Subcutaneous abdominal adipose tissue (tissue), 5 donors: Measurements from ENCODE around the gene GALNT10.

Source experiments
- H3K27ac ChIP-seq: one replicate; pipeline ENCODE4 v1.7.0; 2013; ENCODE audit warnings: low read depth, mild to moderate bottlenecking, inconsistent platforms, low read length, moderate library complexity
- H3K27me3 ChIP-seq, 5 donors: one replicate each; pipeline ENCODE4 v1.7.0; 2013; ENCODE audit warnings: low read length in 5 of 5, inconsistent platforms in 1 of 5; ENCODE audit not compliant: control insufficient read depth in 5 of 5, insufficient read depth in 4 of 5
- H3K36me3 ChIP-seq, 5 donors: one replicate each; pipeline ENCODE4 v1.7.0; 2013; ENCODE audit warnings: low read length in 5 of 5; ENCODE audit not compliant: control insufficient read depth in 5 of 5, insufficient read depth in 5 of 5
- H3K4me1 ChIP-seq, 5 donors: one replicate each; pipeline ENCODE4 v1.7.0; 2013; ENCODE audit warnings: low read length in 5 of 5, mild to moderate bottlenecking in 3 of 5, moderate library complexity in 1 of 5; ENCODE audit not compliant: control insufficient read depth in 5 of 5, insufficient read depth in 5 of 5
- H3K4me3 ChIP-seq, 5 donors: one replicate each; pipeline ENCODE4 v1.7.0; 2013; ENCODE audit warnings: low read length in 5 of 5, low read depth in 1 of 5
- H3K9ac ChIP-seq, 5 donors: one replicate each; pipeline ENCODE4 v1.7.0; 2013; ENCODE audit warnings: low read length in 5 of 5, mild to moderate bottlenecking in 4 of 5, moderate library complexity in 3 of 5
- H3K9me3 ChIP-seq, 5 donors: one replicate each; pipeline ENCODE4 v1.7.0; 2013; ENCODE audit warnings: low read length in 5 of 5; ENCODE audit not compliant: control insufficient read depth in 5 of 5
- donor health status: healthy.
- donor health status: healthy.
- donor health status: healthy.
- donor health status: healthy.
- donor health status: healthy.

The GALNT10 gene

GRCh38 chr5:154374264-154374663 is 183.7 kb downstream of the GALNT10 start:
- H3K4me3 ChIP-seq: no peak overlapping the region
- H3K27me3 ChIP-seq: no peaks in the 10 kb centered on the region

GRCh38 chr5:154375329-154376008 is 184.9 kb downstream of the GALNT10 start:
- Histone ChIP-seq H3K9ac (no peak overlapping the region), H3K4me3 (no peak overlapping the region), H3K27me3 (no peaks in the 10 kb centered on the region), H3K36me3 (peaks cover 0 to 36% (median 22%) of the 10 kb centered on the region in 5 donors), H3K4me1 (peaks cover 0 to 18% (median 15%) of the 10 kb centered on the region in 5 donors), H3K27ac (no peak overlapping the region), H3K9me3 (no peaks in the 10 kb centered on the region)

More at GRCh38 chr5:154374264-154374663, 183.7 kb downstream of the GALNT10 start:
- Histone ChIP-seq H3K4me1 (peaks cover 0 to 28% (median 18%) of the 10 kb centered on the region in 5 donors), H3K9me3 (no peaks in the 10 kb centered on the region), H3K36me3 (peaks cover 0 to 26% (median 20%) of the 10 kb centered on the region in 5 donors), H3K27ac (no peak overlapping the region), H3K9ac (no peak overlapping the region)

GRCh38 chr5:154376481-154376880 is 185.9 kb downstream of the GALNT10 start:
- peaks cover 0 to 46% (median 30%) of the 10 kb centered on the region in 5 donors for H3K36me3 ChIP-seq
- no peaks in the 10 kb centered on the region for H3K9me3 ChIP-seq
- no peak overlapping the region for H3K9ac ChIP-seq
- no peak overlapping the region for H3K4me3 ChIP-seq
- H3K4me1 ChIP-seq: peaks cover 0 to 8% (median 6%) of the 10 kb centered on the region in 5 donors
- H3K27ac ChIP-seq: no peak overlapping the region
- no peaks in the 10 kb centered on the region for H3K27me3 ChIP-seq

GRCh38 chr5:154377754-154378533 is 187.4 kb downstream of the GALNT10 start:
- H3K36me3 ChIP-seq: peaks cover 2 to 55% (median 30%) of the 10 kb centered on the region in 5 donors
- no peaks in the 10 kb centered on the region for H3K27me3 ChIP-seq
- H3K4me1 ChIP-seq: no peaks in the 10 kb centered on the region
- no peaks in the 10 kb centered on the region for H3K9me3 ChIP-seq
- no peak overlapping the region for H3K4me3 ChIP-seq
- no peak overlapping the region for H3K27ac ChIP-seq
- H3K9ac ChIP-seq: no peak overlapping the region

- Histone ChIP-seq H3K36me3 (peaks cover 2 to 55% (median 32%) of the 10 kb centered on the region in 5 donors), H3K27ac (no peak overlapping the region), H3K9me3 (no peaks in the 10 kb centered on the region), H3K27me3 (no peaks in the 10 kb centered on the region), H3K4me3 (no peak overlapping the region), H3K4me1 (peaks cover 0 to 5% (median 0%) of the 10 kb centered on the region in 5 donors), H3K9ac (no peak overlapping the region)
These were observed 189.7 kb downstream of the GALNT10 start for GRCh38 chr5:154380263-154380662.

- H3K27me3 ChIP-seq: no peaks in the 10 kb centered on the region
- no peaks in the 10 kb centered on the region for H3K9me3 ChIP-seq
- peaks cover 2 to 46% (median 25%) of the 10 kb centered on the region in 5 donors for H3K36me3 ChIP-seq
- peak overlapping the region in 1 of 5 donors; percentile 17 for H3K9ac ChIP-seq
- no peak overlapping the region for H3K27ac ChIP-seq
- no peak overlapping the region for H3K4me3 ChIP-seq
- H3K4me1 ChIP-seq: peaks cover 0 to 7% (median 0%) of the 10 kb centered on the region in 5 donors
These were observed 194.1 kb downstream of the GALNT10 start for GRCh38 chr5:154384480-154385235.

- Histone ChIP-seq H3K36me3 (peaks cover 2 to 41% (median 21%) of the 10 kb centered on the region in 5 donors), H3K27ac (no peak overlapping the region)
These were observed 194.6 kb downstream of the GALNT10 start for GRCh38 chr5:154385236-154385512.

GRCh38 chr5:154386952-154387629 is 196.6 kb downstream of the GALNT10 start:
- Histone ChIP-seq H3K36me3 (peaks cover 2 to 25% (median 15%) of the 10 kb centered on the region in 5 donors), H3K9me3 (no peaks in the 10 kb centered on the region), H3K4me3 (no peak overlapping the region), H3K4me1 (peaks cover 0 to 7% (median 0%) of the 10 kb centered on the region in 5 donors), H3K27me3 (no peaks in the 10 kb centered on the region), H3K9ac (no peak overlapping the region), H3K27ac (no peak overlapping the region)

More at GRCh38 chr5:154385236-154385512, 194.6 kb downstream of the GALNT10 start:
- no peaks in the 10 kb centered on the region for H3K27me3 ChIP-seq
- peaks cover 0 to 7% (median 0%) of the 10 kb centered on the region in 5 donors for H3K4me1 ChIP-seq
- no peaks in the 10 kb centered on the region for H3K9me3 ChIP-seq
- peak overlapping the region in 1 of 5 donors; percentile 17 for H3K9ac ChIP-seq
- H3K4me3 ChIP-seq: no peak overlapping the region

- no peaks in the 10 kb centered on the region for H3K27me3 ChIP-seq
- H3K27ac ChIP-seq: no peak overlapping the region
- H3K4me3 ChIP-seq: no peak overlapping the region
- H3K9me3 ChIP-seq: no peaks in the 10 kb centered on the region
- H3K9ac ChIP-seq: no peak overlapping the region
- H3K4me1 ChIP-seq: peaks cover 0 to 7% (median 0%) of the 10 kb centered on the region in 5 donors
- H3K36me3 ChIP-seq: peaks cover 0 to 35% (median 14%) of the 10 kb centered on the region in 5 donors
These were observed 198.3 kb downstream of the GALNT10 start for GRCh38 chr5:154388842-154389241.
